HCT116 (cell line): Measurements from ENCODE around the gene ST6GALNAC2. TPM values are rescaled to one million over a fixed set of nuclear protein-coding genes. Genes with fewer than 3 reads are reported as not detected.
"Not testable (repeated sequence)": the region's sequence is repeated elsewhere in the genome, so short reads cannot be mapped to it uniquely, and the experiment has no call there.

Experiments
- ATAC-seq: fragments of 200-7000 bp; cut with Tn5 transposase; 2 replicates; pipeline ENCODE4 v1.9.1; 2020; ENCODE audit warnings: mild to moderate bottlenecking, moderate library complexity
- BruUV-seq: library from RNA; stranded (reverse); fragments of 400-500 nt; replicated peaks from 2 replicates; lab custom pipeline; 2021; lab: Mats Ljungman, UMichigan
- CTCF ChIA-PET: fragments of 300-600 bp; sonication (Branson Sonifier 250); formaldehyde crosslinking; loops from one replicate; lab custom pipeline; 2021; ENCODE audit warnings: antibody characterized with exemption; lab: Charles Lee
- POLR2A ChIA-PET: fragments of 300-600, 350-600 bp; sonication (Branson Sonifier 250); formaldehyde crosslinking; loops from one replicate; lab custom pipeline; 2021; ENCODE audit warnings: antibody characterized with exemption; lab: Charles Lee
- RAD21 ChIA-PET, 2 experiments: fragments of 300-600 bp; sonication (Branson Sonifier 250); formaldehyde crosslinking; loops; one replicate each; lab custom pipeline; 2023; ENCODE audit warnings: low total read pairs in 2 of 2; ENCODE audit not compliant: uncharacterized antibody in 2 of 2, unreplicated experiment in 2 of 2, low non-redundant PET in 1 of 2; lab: Charles Lee
- DNase-seq: peaks from one replicate; pipeline ENCODE4 v3.0.0-alpha.2; 2010; ENCODE audit warnings: low read depth, low spot score
- H2AFZ ChIP-seq: fragments of 200-600 bp; shearing (Covaris generic), sonication (generic); 2 replicates; pipeline ENCODE4 v1.6.1; 2017; ENCODE audit warnings: low read depth, mixed run types, mixed read lengths, antibody characterized with exemption, low read length; ENCODE audit not compliant: poor library complexity, severe bottlenecking
- H3K27ac ChIP-seq: 2 replicates; pipeline ENCODE4 v1.5.1; 2012; ENCODE audit warnings: low read depth, low read length
- H3K27me3 ChIP-seq: fragments of 200-600 bp; sonication (generic); 2 replicates; pipeline ENCODE4 v1.6.1; 2016; ENCODE audit warnings: mixed run types, low read length, mixed read lengths; ENCODE audit not compliant: insufficient read depth
- H3K36me3 ChIP-seq, 2 experiments: fragments of 200-500 bp in 1 of 2; fragments of 200-600 bp in 1 of 2; sonication (Bioruptor generic) in 1 of 2; sonication (generic) in 1 of 2; 2 replicates each; pipeline versions ENCODE4 v1.5.1 to v1.6.1; 2014 to 2016; ENCODE audit warnings: low read length in 2 of 2, inconsistent platforms in 1 of 2, mixed read lengths in 1 of 2, mixed run types in 1 of 2; ENCODE audit not compliant: insufficient read depth in 2 of 2, control insufficient read depth in 1 of 2
- H3K4me1 ChIP-seq, 2 experiments: fragments of 200-600 bp in 1 of 2; sonication (generic) in 1 of 2; 2 replicates each; pipeline versions ENCODE4 v1.5.1 to v1.6.1; 2012 to 2017; ENCODE audit warnings: low read length in 2 of 2, inconsistent platforms in 1 of 2, mild to moderate bottlenecking in 1 of 2, mixed read lengths in 1 of 2, mixed run types in 1 of 2, moderate library complexity in 1 of 2; ENCODE audit not compliant: insufficient read depth in 2 of 2, control insufficient read depth in 1 of 2
- H3K4me2 ChIP-seq: fragments of 200-600 bp; sonication (generic); 2 replicates; pipeline ENCODE4 v1.6.1; 2017; ENCODE audit warnings: mixed run types, low read length, mixed read lengths
- H3K4me3 ChIP-seq, 2 experiments: fragments of 200-600 bp in 1 of 2; sonication (generic) in 1 of 2; replicated peaks in 1 of 2; 2 replicates each; pipeline ENCODE4 v1.5.1; 2011 to 2016; ENCODE audit warnings: low read length in 2 of 2, control low read depth in 1 of 2, low read depth in 1 of 2, mild to moderate bottlenecking in 1 of 2, mixed read lengths in 1 of 2, mixed run types in 1 of 2
- H3K79me2 ChIP-seq: fragments of 200-600 bp; sonication (generic); 2 replicates; pipeline ENCODE4 v1.6.1; 2017; ENCODE audit warnings: mild to moderate bottlenecking, mixed run types, low read length, moderate library complexity, mixed read lengths; ENCODE audit not compliant: insufficient read depth
- H3K9ac ChIP-seq: fragments of 200-600 bp; sonication (generic); 2 replicates; pipeline ENCODE4 v1.6.1; 2016; ENCODE audit warnings: low read length, mixed read lengths
- H3K9me2 ChIP-seq: fragments of 200-600 bp; sonication (generic), shearing (Covaris generic); 2 replicates; pipeline ENCODE4 v1.6.1; 2017; ENCODE audit warnings: mixed run types, mild to moderate bottlenecking, moderate library complexity; ENCODE audit not compliant: insufficient read depth
- H3K9me3 ChIP-seq, 2 experiments: fragments of 200-500 bp in 1 of 2; fragments of 200-600 bp in 1 of 2; sonication (Bioruptor generic) in 1 of 2; sonication (generic) in 1 of 2; 2 replicates each; pipeline ENCODE4 v1.6.1; 2014 to 2017; ENCODE audit warnings: low read length in 2 of 2, mixed read lengths in 2 of 2, inconsistent platforms in 1 of 2, low read depth in 1 of 2, mild to moderate bottlenecking in 1 of 2, mixed run types in 1 of 2, moderate library complexity in 1 of 2; ENCODE audit not compliant: control insufficient read depth in 1 of 2, insufficient read depth in 1 of 2
- H4K20me1 ChIP-seq: fragments of 200-600 bp; sonication (generic), shearing (Covaris generic); 2 replicates; pipeline ENCODE4 v1.6.1; 2017; ENCODE audit warnings: mixed run types, mild to moderate bottlenecking, moderate library complexity; ENCODE audit not compliant: insufficient read depth
- CEBPB ChIP-seq: IDR thresholded peaks from 2 replicates; pipeline ENCODE4 v1.6.1; 2012; ENCODE audit warnings: low read depth
- CTCF ChIP-seq, 3 experiments: fragments of 200-600 bp in 1 of 3; sonication (generic) in 1 of 3; IDR thresholded peaks in 2 of 3; conservative IDR thresholded peaks in 1 of 3; 2 replicates each; pipeline ENCODE4 v1.5.1; 2012 to 2017; ENCODE audit warnings: low read depth in 2 of 3, low read length in 2 of 3, antibody characterized with exemption in 1 of 3, borderline replicate concordance in 1 of 3, control low read depth in 1 of 3, mild to moderate bottlenecking in 1 of 3, mixed read lengths in 1 of 3, mixed run types in 1 of 3, moderate library complexity in 1 of 3; ENCODE audit not compliant: insufficient read depth in 1 of 3
- EGR1 ChIP-seq: IDR thresholded peaks from 2 replicates; pipeline ENCODE4 v1.6.1; 2012; ENCODE audit warnings: low read depth
- EZH2 ChIP-seq: fragments of 200-600 bp; sonication (generic); IDR thresholded peaks from 2 replicates; pipeline ENCODE4 v1.6.1; 2017; ENCODE audit warnings: antibody characterized with exemption, mixed run types
- EZH2phosphoT487 ChIP-seq: fragments of 200-600 bp; IDR thresholded peaks from 2 replicates; pipeline ENCODE4 v1.6.1; 2018; ENCODE audit warnings: antibody characterized with exemption, borderline replicate concordance
- RAD21 ChIP-seq: IDR thresholded peaks from 2 replicates; pipeline ENCODE4 v1.6.1; 2012; ENCODE audit warnings: low read depth, mild to moderate bottlenecking
- SIN3A ChIP-seq: IDR thresholded peaks from 2 replicates; pipeline ENCODE4 v1.6.1; 2012; ENCODE audit warnings: low read depth
- SP1 ChIP-seq: IDR thresholded peaks from 2 replicates; pipeline ENCODE4 v1.6.1; 2012; ENCODE audit warnings: low read depth
- SRF ChIP-seq: IDR thresholded peaks from 2 replicates; pipeline ENCODE4 v1.6.1; 2012; ENCODE audit warnings: low read depth
- intact Hi-C: fragments of 100-400 bp; cut with micrococcal nuclease; formaldehyde crosslinking; loops from 2 replicates; pipeline ENCODE4 v1.10.0; 2022
- total RNA-seq: library from RNA; stranded (reverse); gene quantifications from one replicate; pipeline ENCODE4 v1.2.1, GENCODE V29; 2021; ENCODE audit not compliant: unreplicated experiment

The ST6GALNAC2 gene
- total RNA-seq, 1 experiment from 2014 or later, result 14.7 TPM

GRCh38 chr17:76611758-76612157, 26.1 kb upstream of the ST6GALNAC2 start (continued):
- no peak for TF ChIP-seq CEBPB
- no peak for TF ChIP-seq EZH2
- no peak for TF ChIP-seq SIN3A
- no peak for TF ChIP-seq CTCF (IDR thresholded peaks at IDR 0.05 in 2 of 3, conservative IDR thresholded peaks at IDR 0.05 in 1 of 3; ENCODE audit: borderline replicate concordance in 1 of 3, insufficient read depth in 1 of 3, low read depth in 2 of 3, low read length in 2 of 3)
- TF ChIP-seq EGR1, result no peak
- TF ChIP-seq SRF, result no peak
- no peak for TF ChIP-seq RAD21
- TF ChIP-seq SP1, result no peak
- no peak for TF ChIP-seq EZH2phosphoT487

GRCh38 chr17:76611080-76611749, 25.6 kb upstream of the ST6GALNAC2 start:
- H3K9me2 ChIP-seq, H3K4me2 ChIP-seq, H3K27ac ChIP-seq, ATAC-seq, H3K9me3 ChIP-seq, H2AFZ ChIP-seq, H3K9ac ChIP-seq, H3K4me3 ChIP-seq, intact Hi-C loops, DNase-seq, H3K36me3 ChIP-seq, BruUV-seq, H4K20me1 ChIP-seq, RAD21 ChIA-PET, H3K79me2 ChIP-seq, H3K27me3 ChIP-seq: not testable (repeated sequence)
- H3K4me1 ChIP-seq, result peaks cover 16 to 29% of the 10 kb centered on the region in 2 experiments; a peak in 3 of 4 replicates
- POLR2A ChIA-PET, result interaction anchor here (1.5 to 5.0 kb wide), 4 partner anchors 11 to 52 kb away, joined by 4 to 25 read pairs (median 18); no protein-coding TSS in a partner anchor
- CTCF ChIA-PET, result interaction anchor here (1.2 to 5.7 kb wide), 2 partner anchors 13 to 18 kb away, joined by 3 to 60 read pairs; no protein-coding TSS in a partner anchor

- H3K9ac ChIP-seq, intact Hi-C loops, BruUV-seq, H3K27me3 ChIP-seq, CTCF ChIA-PET, H3K9me2 ChIP-seq, DNase-seq, H3K79me2 ChIP-seq, H3K4me3 ChIP-seq, H2AFZ ChIP-seq, ATAC-seq, RAD21 ChIA-PET, H3K27ac ChIP-seq, H3K9me3 ChIP-seq, H3K36me3 ChIP-seq, H3K4me2 ChIP-seq, H4K20me1 ChIP-seq, POLR2A ChIA-PET: not testable (repeated sequence)
- H3K4me1 ChIP-seq, result peaks cover 17 to 36% of the 10 kb centered on the region in 2 experiments
Observed at GRCh38 chr17:76606685-76607084, 21.0 kb upstream of the ST6GALNAC2 start.
